GM20000 (cell line): Measurements from ENCODE around the gene HLA-DRB1.

Experiments used
- DNase-seq: peaks from one replicate; pipeline ENCODE4 v3.0.0; 2012; ENCODE audit warnings: low spot score
- CTCF ChIP-seq: IDR thresholded peaks from 2 replicates; pipeline ENCODE4 v1.5.1; 2012; ENCODE audit warnings: mild to moderate bottlenecking, control low read depth; ENCODE audit errors: extremely low read depth, missing control alignments

The HLA-DRB1 gene

GRCh38 chr6:32576250-32576649, 13.4 kb downstream of the HLA-DRB1 start:
- TF ChIP-seq CTCF, result no peak
- no peak for DNase-seq

- DNase-seq, result no peak
- TF ChIP-seq CTCF, result no peak
Observed at GRCh38 chr6:32570363-32570905, 19.2 kb downstream of the HLA-DRB1 start.

GRCh38 chr6:32568561-32568960, 21.1 kb downstream of the HLA-DRB1 start:
- DNase-seq, result no peak
- TF ChIP-seq CTCF, result no peak

GRCh38 chr6:32566957-32567356, 22.7 kb downstream of the HLA-DRB1 start:
- DNase-seq, result no peak
- TF ChIP-seq CTCF, result no peak

GRCh38 chr6:32565511-32565910, 24.1 kb downstream of the HLA-DRB1 start:
- TF ChIP-seq CTCF, result no peak

GRCh38 chr6:32562940-32563339, 26.7 kb downstream of the HLA-DRB1 start:
- TF ChIP-seq CTCF, result no peak
- no peak for DNase-seq

More at GRCh38 chr6:32565511-32565910, 24.1 kb downstream of the HLA-DRB1 start:
- DNase-seq, result no peak

- no peak for TF ChIP-seq CTCF
- no peak for DNase-seq
Observed at GRCh38 chr6:32559747-32560146, 29.9 kb downstream of the HLA-DRB1 start.
